Neural progenitor cell (in vitro differentiated cells): Measurements from ENCODE around the gene KCTD11.

Experiments
- EZH2 ChIP-seq: fragments of 200-600 bp; sonication (generic); IDR thresholded peaks from 2 replicates; pipeline ENCODE4 v1.6.1; 2017; ENCODE audit warnings: antibody characterized with exemption, mild to moderate bottlenecking, moderate library complexity
- EZH2phosphoT487 ChIP-seq: fragments of 200-600 bp; sonication (generic); IDR thresholded peaks from 2 replicates; pipeline ENCODE4 v1.6.1; 2017; ENCODE audit warnings: antibody characterized with exemption

DNA sequence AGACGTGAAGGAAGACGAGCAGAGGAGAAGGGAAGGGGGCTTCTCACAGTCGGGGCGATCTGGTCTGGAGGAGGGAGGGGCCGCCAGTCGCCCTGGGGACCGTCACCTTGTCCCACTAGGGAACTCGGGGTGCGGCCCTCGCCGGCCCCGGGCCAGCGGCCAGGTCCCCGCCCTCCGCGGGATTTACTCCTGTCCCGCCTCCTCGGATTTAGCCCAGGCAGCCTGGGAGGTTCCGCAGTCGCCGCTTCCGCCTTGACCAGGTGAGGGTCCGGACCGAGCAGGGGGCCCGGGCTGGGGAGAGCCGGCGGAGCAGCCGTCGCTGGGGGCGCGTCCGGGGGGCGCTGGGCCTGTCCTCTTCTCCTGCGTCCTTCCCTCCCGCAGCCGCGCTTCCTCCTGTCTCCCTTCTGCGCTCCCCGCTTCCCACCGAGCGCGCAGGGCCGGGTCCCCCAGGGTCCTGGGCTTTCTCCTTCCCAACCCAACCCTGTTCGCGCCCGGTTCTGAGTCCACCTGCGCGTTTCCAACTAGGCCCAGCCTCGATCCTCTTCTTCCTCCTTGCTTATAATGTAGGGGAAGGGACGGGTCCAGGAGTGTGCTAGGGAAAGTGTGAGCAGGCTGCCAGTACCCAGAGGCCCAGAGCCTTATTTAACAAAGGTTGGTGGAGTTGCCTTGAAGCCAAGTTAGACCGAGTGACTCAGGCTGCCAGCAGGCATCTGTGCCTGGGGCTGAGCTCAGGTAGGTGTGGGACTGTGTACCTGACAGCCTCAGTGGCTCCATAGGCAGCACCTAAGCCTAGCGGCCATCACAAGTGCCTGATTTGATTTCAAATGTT, 29.1 kb downstream of the KCTD11 start, which contains the start of gene TNK1:
- peak; percentile 49 for TF ChIP-seq EZH2
- TF ChIP-seq EZH2phosphoT487, result no peak
